ENCODE results near the gene NDOR1. TPM values are rescaled to one million over a fixed set of nuclear protein-coding genes. Genes with fewer than 3 reads are reported as not detected.
A peak's percentile ranks its signal among the peaks of the same experiment; 100 is the strongest.
"Not testable (repeated sequence)": the region's sequence is repeated elsewhere in the genome, so short reads cannot be mapped to it uniquely, and the experiment has no call there.

Gene NDOR1
- total RNA-seq, 6 donors from 2014 or later = 7.7 to 54.5 (median 18.5) TPM

DNA sequence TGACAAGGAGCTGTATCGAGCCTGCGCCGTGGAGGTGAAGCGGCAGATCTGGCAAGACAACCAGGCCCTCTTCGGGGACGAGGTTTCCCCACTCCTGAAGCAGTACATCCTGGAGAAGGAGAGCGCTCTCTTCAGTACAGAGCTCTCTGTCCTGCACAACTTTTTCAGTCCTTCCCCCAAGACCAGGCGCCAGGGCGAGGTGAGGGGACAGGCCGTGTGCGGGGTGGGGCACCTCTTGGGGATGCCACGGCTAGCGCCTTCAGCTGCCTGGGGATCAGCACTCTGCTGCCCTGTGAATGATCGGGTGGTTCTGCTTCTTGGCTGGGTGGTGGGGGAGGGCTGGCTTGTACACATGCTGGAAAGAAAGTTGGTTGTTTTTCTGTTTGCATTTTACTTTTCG lies 51.4 kb downstream of the NDOR1 start:
- Histone ChIP-seq H3K9me3 (no peaks in the 10 kb centered on the region), H3K4me3 (peak overlapping the region in 2 of 4 donors; percentile 100), H3K4me1 (peaks cover 23 to 34% (median 25%) of the 10 kb centered on the region in 4 donors), H3K27ac (no peak overlapping the region), H3K27me3 (no peaks in the 10 kb centered on the region), H3K36me3 (peaks cover 2 to 27% (median 18%) of the 10 kb centered on the region in 4 donors)
- WGBS, 2 donors = 88 to 96% methylated on average over 9 to 15 of the region's 15 CpGs
- DNase-seq (peak in 1 of 2 donors; percentile 27), ATAC-seq (ENCODE audit: low FRiP score in 2 of 2) (no peak)
- TF ChIP-seq POLR2AphosphoS5 (IDR thresholded peaks at IDR 0.05) (no peak), EP300 (IDR thresholded peaks at IDR 0.05) (no peak), POLR2A (IDR thresholded peaks at IDR 0.05) (no peak), CTCF (IDR thresholded peaks at IDR 0.05) (no peak)

GRCh38 chr9:137262173-137262908 lies 56.8 kb downstream of the NDOR1 start:
- peaks cover 14 to 58% (median 41%) of the 10 kb centered on the region in 4 donors for H3K36me3 ChIP-seq
- 39 to 50% methylated on average over 9 to 15 of the region's 15 CpGs for WGBS, 2 donors
- TF ChIP-seq CTCF (IDR thresholded peaks at IDR 0.05) = peak; percentile 29 to 61 (median 44)

DNA sequence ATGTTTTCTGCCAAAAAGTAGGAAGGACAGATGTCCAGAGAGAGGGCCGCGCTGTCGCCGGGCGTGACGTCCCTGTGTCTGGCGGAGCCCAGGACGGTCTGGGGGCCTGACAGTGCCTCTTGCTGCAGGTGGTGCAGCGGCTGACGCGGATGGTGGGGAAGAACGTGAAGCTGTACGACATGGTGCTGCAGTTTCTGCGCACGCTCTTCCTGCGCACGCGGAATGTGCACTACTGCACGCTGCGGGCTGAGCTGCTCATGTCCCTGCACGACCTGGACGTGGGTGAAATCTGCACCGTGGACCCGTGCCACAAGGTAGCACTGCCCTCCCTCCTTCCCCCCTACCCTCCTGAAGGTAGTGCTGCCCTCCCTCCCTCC lies 57.4 kb downstream of the NDOR1 start:
- H3K4me1 ChIP-seq = peaks cover 2 to 18% (median 7%) of the 10 kb centered on the region in 4 donors
- peaks cover 14 to 60% (median 43%) of the 10 kb centered on the region in 4 donors for H3K36me3 ChIP-seq
- H3K27ac ChIP-seq = no peak overlapping the region
- H3K4me3 ChIP-seq = no peak overlapping the region
- peak in 1 of 2 donors; percentile 80 for DNase-seq
- H3K27me3 ChIP-seq = no peaks in the 10 kb centered on the region
- TF ChIP-seq POLR2A (IDR thresholded peaks at IDR 0.05) = no peak
- no peak for TF ChIP-seq POLR2AphosphoS5 (IDR thresholded peaks at IDR 0.05)
- no peak for TF ChIP-seq CTCF (IDR thresholded peaks at IDR 0.05)
- no peak for TF ChIP-seq EP300 (IDR thresholded peaks at IDR 0.05)
- ATAC-seq (ENCODE audit: low FRiP score in 2 of 2) = peak in 1 of 2 donors; percentile 28
- WGBS, 2 donors = 82 to 90% methylated on average over 16 to 24 of the region's 24 CpGs
- no peaks in the 10 kb centered on the region for H3K9me3 ChIP-seq

More at GRCh38 chr9:137262173-137262908, 56.8 kb downstream of the NDOR1 start:
- DNase-seq; H3K4me3 ChIP-seq; ATAC-seq (ENCODE audit: low FRiP score in 2 of 2); H3K27ac ChIP-seq; H3K27me3 ChIP-seq; H3K9me3 ChIP-seq: not testable (repeated sequence)
- H3K4me1 ChIP-seq = peaks cover 0 to 13% (median 1%) of the 10 kb centered on the region in 4 donors

DNA sequence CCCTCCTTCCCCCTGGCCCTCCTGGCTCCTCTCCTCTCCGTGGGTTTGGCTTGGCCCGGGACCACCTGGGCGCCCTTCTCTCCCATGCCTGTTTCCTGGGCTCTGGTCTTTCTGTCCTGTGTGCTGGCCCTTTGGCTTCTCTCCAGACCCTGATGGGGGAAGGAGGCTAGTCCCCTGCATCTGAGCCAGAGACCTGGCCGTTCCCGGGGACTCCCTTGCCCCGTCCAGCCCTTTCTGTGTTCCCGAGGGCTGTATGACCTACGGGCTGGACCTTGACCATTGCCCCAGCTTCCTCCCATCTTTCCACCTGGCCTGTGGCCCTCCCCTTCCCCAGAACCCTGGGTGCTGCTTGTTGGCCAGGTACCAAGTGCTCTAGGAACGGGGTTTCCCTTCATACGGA lies 58.0 kb downstream of the NDOR1 start:
- Histone ChIP-seq H3K27ac (no peak overlapping the region), H3K36me3 (peaks cover 14 to 58% (median 40%) of the 10 kb centered on the region in 4 donors), H3K9me3 (no peaks in the 10 kb centered on the region), H3K4me1 (peaks cover 8 to 24% (median 13%) of the 10 kb centered on the region in 4 donors), H3K27me3 (no peaks in the 10 kb centered on the region), H3K4me3 (no peak overlapping the region)
- WGBS, 2 donors = 80 to 86% methylated on average over 9 to 10 of the region's 10 CpGs
- no peak for TF ChIP-seq EP300 (IDR thresholded peaks at IDR 0.05)
- TF ChIP-seq POLR2AphosphoS5 (IDR thresholded peaks at IDR 0.05) = no peak
- TF ChIP-seq POLR2A (IDR thresholded peaks at IDR 0.05) = no peak
- no peak for TF ChIP-seq CTCF (IDR thresholded peaks at IDR 0.05)
- DNase-seq = no peak
- peak in 1 of 2 donors; percentile 20 for ATAC-seq (ENCODE audit: low FRiP score in 2 of 2)
